K562 (cell line): ENCODE measurements around the gene RELL2. TPM values are rescaled to one million over a fixed set of nuclear protein-coding genes. Genes with fewer than 3 reads are reported as not detected.
A peak's percentile ranks its signal among the peaks of the same experiment; 100 is the strongest.

Experiments used
- ASH1L ChIP-seq: fragments of 450-650 bp; IDR thresholded peaks from 2 replicates; pipeline ENCODE4 v1.6.1; 2018; ENCODE audit warnings: borderline replicate concordance, mild to moderate bottlenecking, low read depth; ENCODE audit not compliant: partially characterized antibody
- BRCA1 ChIP-seq, 2 experiments: fragments of 450-650 bp in 1 of 2; sonication (generic) in 1 of 2; formaldehyde crosslinking in 1 of 2; IDR thresholded peaks; 2 replicates each; pipeline versions ENCODE4 v1.5.0 to v1.6.1; 2017 to 2020; ENCODE audit warnings: mild to moderate bottlenecking in 1 of 2, missing genetic modification reagents in 1 of 2
- BRD9 ChIP-seq: fragments of 450-650 bp; IDR thresholded peaks from 2 replicates; pipeline ENCODE4 v1.6.1; 2018; ENCODE audit warnings: low read depth; ENCODE audit not compliant: partially characterized antibody
- C11orf30 ChIP-seq: fragments of 450-650 bp; IDR thresholded peaks from 2 replicates; pipeline ENCODE4 v1.6.1; 2016; ENCODE audit warnings: low read depth, mild to moderate bottlenecking
- CBX2 ChIP-seq: fragments of 200-600 bp; sonication (generic); IDR thresholded peaks from one replicate; pipeline ENCODE4 v1.6.1; 2012; ENCODE audit warnings: mild to moderate bottlenecking, low read length, inconsistent platforms; ENCODE audit not compliant: insufficient read depth, poor library complexity, severe bottlenecking
- IRF2 ChIP-seq: sonication (generic); formaldehyde crosslinking; IDR thresholded peaks from 2 replicates; pipeline ENCODE4 v1.8.1; 2022; ENCODE audit warnings: mild to moderate bottlenecking, missing genetic modification reagents
- NCOR1 ChIP-seq: fragments of 450-650 bp; IDR thresholded peaks from 2 replicates; pipeline ENCODE4 v1.6.1; 2016; ENCODE audit warnings: mild to moderate bottlenecking, moderate library complexity
- PHF21A ChIP-seq: fragments of 450-650 bp; IDR thresholded peaks from 2 replicates; pipeline ENCODE4 v1.6.1; 2017; ENCODE audit warnings: low read depth, borderline replicate concordance
- POLR3G ChIP-seq: IDR thresholded peaks from 2 replicates; pipeline ENCODE4 v1.6.1; 2011; ENCODE audit not compliant: insufficient read length, insufficient replicate concordance; ENCODE audit errors: extremely low read depth
- SRSF3 ChIP-seq: fragments of 200-400 bp; formaldehyde crosslinking; IDR thresholded peaks from 2 replicates; pipeline ENCODE4 v1.6.1; 2016; ENCODE audit warnings: mild to moderate bottlenecking, low read length, moderate library complexity; ENCODE audit not compliant: insufficient read depth
- TAF1 ChIP-seq: IDR thresholded peaks from 2 replicates; pipeline ENCODE4 v1.6.1; 2011; ENCODE audit warnings: mild to moderate bottlenecking, low read length, moderate library complexity; ENCODE audit not compliant: insufficient read depth, control insufficient read depth, severe bottlenecking; ENCODE audit errors: extremely low read depth
- U2AF1 ChIP-seq: fragments of 200-400 bp; formaldehyde crosslinking; optimal IDR thresholded peaks from 2 replicates; pipeline ENCODE3; 2017; ENCODE audit warnings: mild to moderate bottlenecking, low read depth, low read length, moderate library complexity
- ZBTB7A ChIP-seq: IDR thresholded peaks from 2 replicates; pipeline ENCODE4 v1.6.1; 2011; ENCODE audit warnings: low read depth, mild to moderate bottlenecking, low read length, moderate library complexity, borderline replicate concordance; ENCODE audit not compliant: control insufficient read depth
- ZKSCAN3 ChIP-seq: fragments of 250-450 bp; sonication (Bioruptor Pico); IDR thresholded peaks from 2 replicates; pipeline ENCODE4 v1.4.0; 2020
- ZNF12 ChIP-seq: sonication (generic); formaldehyde crosslinking; IDR thresholded peaks from 2 replicates; pipeline ENCODE4 v1.4.0; 2020; ENCODE audit warnings: mild to moderate bottlenecking, missing genetic modification reagents
- ZNF217 ChIP-seq: sonication (generic); formaldehyde crosslinking; IDR thresholded peaks from 2 replicates; pipeline ENCODE4 v1.8.0; 2022; ENCODE audit warnings: mild to moderate bottlenecking, missing genetic modification reagents
- polyA plus RNA-seq, 8 experiments: library from polyadenylated mRNA; depleted of rRNA in 4 of 8; stranded (reverse) in 5 of 8; unstranded in 3 of 8; fragments of >200 nt; fragmentation: Nextera tagmentation in 2 of 8; fragmentation: Illumina TruSeq in 1 of 8; extraction: Ambion mirVana in 2 of 8; extraction: Trizol in 1 of 8; gene quantifications; 2 replicates each; pipeline versions ENCODE4 v1.2.1 to v1.2.3, GENCODE V29; 2011 to 2014; ENCODE audit warnings: inconsistent platforms in 1 of 8, missing spikeins in 1 of 8
- total RNA-seq, 7 experiments: library from RNA; depleted of rRNA in 6 of 7; stranded (reverse); fragments of >200 nt in 6 of 7; fragmentation: Illumina TruSeq in 2 of 7; extraction: Trizol in 2 of 7; gene quantifications; 2 replicates each; pipeline versions ENCODE4 v1.2.1 to v1.2.3, GENCODE V29; 2011 to 2021; ENCODE audit warnings: low replicate concordance in 1 of 7
- TF ChIP-seq, protein P1 (sequence below): fragments of 200-800 bp; sonication (Bioruptor generic); IDR thresholded peaks from 2 replicates; pipeline ENCODE4 v1.6.1; 2016; ENCODE audit warnings: missing genetic modification characterization, missing compliant biosample characterization
- TF ChIP-seq, protein P2 (sequence below): fragments of 450-650 bp; IDR thresholded peaks from 2 replicates; pipeline ENCODE4 v1.6.1; 2016
- TF ChIP-seq, protein P3 (sequence below), 2 experiments: fragments of 450-650 bp; IDR thresholded peaks; 2 replicates each; pipeline ENCODE4 v1.6.1; 2016

Gene RELL2
- total and polyA plus RNA-seq, 9 of the 15 experiments (the other 6 are each of a cell fraction or from before 2014, with no cell fraction given) = 0.06 to 36.0 (median 14.3) TPM

DNA sequence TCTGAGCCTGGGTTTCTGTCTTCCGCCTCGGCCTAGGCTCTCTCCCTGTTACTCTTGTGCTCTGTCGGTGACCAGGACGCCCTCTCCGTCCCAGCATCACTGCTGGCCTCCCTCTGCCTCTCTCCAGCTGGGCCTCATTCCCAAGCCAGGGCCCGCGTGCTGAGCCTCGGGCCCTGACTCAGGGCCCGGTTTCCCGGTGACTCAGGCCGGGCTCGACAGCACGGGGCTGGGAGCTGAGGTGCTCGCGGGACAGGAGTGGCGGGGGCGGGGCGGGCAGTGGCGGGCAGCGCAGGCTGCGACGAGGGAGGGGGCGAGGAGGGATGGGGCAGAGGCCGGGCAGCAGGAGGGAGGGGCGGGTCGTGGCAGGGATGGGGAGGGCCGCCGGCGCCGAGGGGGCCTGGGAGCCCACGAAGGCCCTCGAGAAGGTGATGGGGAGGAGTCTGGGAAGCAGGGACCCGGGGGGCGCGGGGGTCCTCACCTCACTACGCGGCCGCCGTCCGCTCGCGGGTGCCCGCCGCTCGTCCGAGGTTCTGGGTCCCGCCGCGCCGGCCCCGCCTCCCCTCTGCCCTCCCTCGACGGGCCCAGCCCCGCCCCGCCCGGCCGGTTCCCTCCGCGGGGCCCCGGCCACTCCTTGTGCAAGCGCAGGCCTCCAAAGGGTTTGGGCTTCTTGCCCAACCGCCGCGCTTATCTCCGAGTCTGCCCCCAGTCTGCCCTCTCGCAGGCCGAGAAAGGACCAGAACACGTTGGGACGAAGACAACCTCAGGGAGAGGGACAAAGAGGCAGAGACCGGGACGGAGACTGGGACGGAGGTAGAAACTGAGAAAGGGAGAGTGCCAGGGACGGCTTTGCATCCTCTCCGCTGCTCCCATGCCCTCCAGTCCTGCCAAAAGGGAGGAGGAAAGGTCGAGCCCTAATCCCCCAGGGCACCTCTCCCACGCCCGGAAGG, 45.2 kb downstream of the RELL2 start, which contains the start of gene ARAP3 (continued):
- TF ChIP-seq, protein P1, sequence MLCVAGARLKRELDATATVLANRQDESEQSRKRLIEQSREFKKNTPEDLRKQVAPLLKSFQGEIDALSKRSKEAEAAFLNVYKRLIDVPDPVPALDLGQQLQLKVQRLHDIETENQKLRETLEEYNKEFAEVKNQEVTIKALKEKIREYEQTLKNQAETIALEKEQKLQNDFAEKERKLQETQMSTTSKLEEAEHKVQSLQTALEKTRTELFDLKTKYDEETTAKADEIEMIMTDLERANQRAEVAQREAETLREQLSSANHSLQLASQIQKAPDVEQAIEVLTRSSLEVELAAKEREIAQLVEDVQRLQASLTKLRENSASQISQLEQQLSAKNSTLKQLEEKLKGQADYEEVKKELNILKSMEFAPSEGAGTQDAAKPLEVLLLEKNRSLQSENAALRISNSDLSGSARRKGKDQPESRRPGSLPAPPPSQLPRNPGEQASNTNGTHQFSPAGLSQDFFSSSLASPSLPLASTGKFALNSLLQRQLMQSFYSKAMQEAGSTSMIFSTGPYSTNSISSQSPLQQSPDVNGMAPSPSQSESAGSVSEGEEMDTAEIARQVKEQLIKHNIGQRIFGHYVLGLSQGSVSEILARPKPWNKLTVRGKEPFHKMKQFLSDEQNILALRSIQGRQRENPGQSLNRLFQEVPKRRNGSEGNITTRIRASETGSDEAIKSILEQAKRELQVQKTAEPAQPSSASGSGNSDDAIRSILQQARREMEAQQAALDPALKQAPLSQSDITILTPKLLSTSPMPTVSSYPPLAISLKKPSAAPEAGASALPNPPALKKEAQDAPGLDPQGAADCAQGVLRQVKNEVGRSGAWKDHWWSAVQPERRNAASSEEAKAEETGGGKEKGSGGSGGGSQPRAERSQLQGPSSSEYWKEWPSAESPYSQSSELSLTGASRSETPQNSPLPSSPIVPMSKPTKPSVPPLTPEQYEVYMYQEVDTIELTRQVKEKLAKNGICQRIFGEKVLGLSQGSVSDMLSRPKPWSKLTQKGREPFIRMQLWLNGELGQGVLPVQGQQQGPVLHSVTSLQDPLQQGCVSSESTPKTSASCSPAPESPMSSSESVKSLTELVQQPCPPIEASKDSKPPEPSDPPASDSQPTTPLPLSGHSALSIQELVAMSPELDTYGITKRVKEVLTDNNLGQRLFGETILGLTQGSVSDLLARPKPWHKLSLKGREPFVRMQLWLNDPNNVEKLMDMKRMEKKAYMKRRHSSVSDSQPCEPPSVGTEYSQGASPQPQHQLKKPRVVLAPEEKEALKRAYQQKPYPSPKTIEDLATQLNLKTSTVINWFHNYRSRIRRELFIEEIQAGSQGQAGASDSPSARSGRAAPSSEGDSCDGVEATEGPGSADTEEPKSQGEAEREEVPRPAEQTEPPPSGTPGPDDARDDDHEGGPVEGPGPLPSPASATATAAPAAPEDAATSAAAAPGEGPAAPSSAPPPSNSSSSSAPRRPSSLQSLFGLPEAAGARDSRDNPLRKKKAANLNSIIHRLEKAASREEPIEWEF (CRISPR knock-in tag) = no peak
- TF ChIP-seq POLR3G = no peak
- no peak for TF ChIP-seq ZKSCAN3
- no peak for TF ChIP-seq ASH1L
- TF ChIP-seq, protein P2, sequence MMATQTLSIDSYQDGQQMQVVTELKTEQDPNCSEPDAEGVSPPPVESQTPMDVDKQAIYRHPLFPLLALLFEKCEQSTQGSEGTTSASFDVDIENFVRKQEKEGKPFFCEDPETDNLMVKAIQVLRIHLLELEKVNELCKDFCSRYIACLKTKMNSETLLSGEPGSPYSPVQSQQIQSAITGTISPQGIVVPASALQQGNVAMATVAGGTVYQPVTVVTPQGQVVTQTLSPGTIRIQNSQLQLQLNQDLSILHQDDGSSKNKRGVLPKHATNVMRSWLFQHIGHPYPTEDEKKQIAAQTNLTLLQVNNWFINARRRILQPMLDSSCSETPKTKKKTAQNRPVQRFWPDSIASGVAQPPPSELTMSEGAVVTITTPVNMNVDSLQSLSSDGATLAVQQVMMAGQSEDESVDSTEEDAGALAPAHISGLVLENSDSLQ = no peak
- TF ChIP-seq U2AF1 = no peak
- no peak for TF ChIP-seq C11orf30
- TF ChIP-seq TAF1 = no peak
- TF ChIP-seq PHF21A = peak; percentile 45; the same call in 1 of the 2 replicates
- TF ChIP-seq NCOR1 = peak; percentile 65
- TF ChIP-seq IRF2 (CRISPR knock-in tag) = no peak
- TF ChIP-seq CBX2 = no peak
- TF ChIP-seq BRCA1 (IDR thresholded peaks at IDR 0.05) = no peak
- no peak for TF ChIP-seq BRCA1 (CRISPR knock-in tag; IDR thresholded peaks at IDR 0.05)
- peak; percentile 78; the same call in 1 of the 2 replicates for TF ChIP-seq ZBTB7A
- TF ChIP-seq SRSF3 = no peak
- TF ChIP-seq ZNF12 (CRISPR knock-in tag) = 0 out of 2 replicates have a peak, but pooled peaks have one; percentile 61
- TF ChIP-seq, protein P3, sequence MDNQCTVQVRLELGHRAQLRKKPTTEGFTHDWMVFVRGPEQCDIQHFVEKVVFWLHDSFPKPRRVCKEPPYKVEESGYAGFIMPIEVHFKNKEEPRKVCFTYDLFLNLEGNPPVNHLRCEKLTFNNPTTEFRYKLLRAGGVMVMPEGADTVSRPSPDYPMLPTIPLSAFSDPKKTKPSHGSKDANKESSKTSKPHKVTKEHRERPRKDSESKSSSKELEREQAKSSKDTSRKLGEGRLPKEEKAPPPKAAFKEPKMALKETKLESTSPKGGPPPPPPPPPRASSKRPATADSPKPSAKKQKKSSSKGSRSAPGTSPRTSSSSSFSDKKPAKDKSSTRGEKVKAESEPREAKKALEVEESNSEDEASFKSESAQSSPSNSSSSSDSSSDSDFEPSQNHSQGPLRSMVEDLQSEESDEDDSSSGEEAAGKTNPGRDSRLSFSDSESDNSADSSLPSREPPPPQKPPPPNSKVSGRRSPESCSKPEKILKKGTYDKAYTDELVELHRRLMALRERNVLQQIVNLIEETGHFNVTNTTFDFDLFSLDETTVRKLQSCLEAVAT (IDR thresholded peaks at IDR 0.05) = peak in 1 of 2 experiments; percentile 22; a peak in 1 of 4 replicates
- no peak for TF ChIP-seq ZNF217 (CRISPR knock-in tag)
- TF ChIP-seq BRD9 = no peak
